ENCODE results near the gene XPOT. TPM values are rescaled to one million over a fixed set of nuclear protein-coding genes. Genes with fewer than 3 reads are reported as not detected.

XPOT gene
- total and polyA plus RNA-seq, 8 donors: 47.5 to 98.2 (median 54.9) TPM

- no peak for DNase-seq
- H3K27me3 ChIP-seq: no peaks in the 10 kb centered on the region
- H3K27ac ChIP-seq: no peak overlapping the region
- H3K36me3 ChIP-seq: peaks cover 4 to 100% of the 10 kb centered on the region in 2 donors
- TF ChIP-seq, protein P1, sequence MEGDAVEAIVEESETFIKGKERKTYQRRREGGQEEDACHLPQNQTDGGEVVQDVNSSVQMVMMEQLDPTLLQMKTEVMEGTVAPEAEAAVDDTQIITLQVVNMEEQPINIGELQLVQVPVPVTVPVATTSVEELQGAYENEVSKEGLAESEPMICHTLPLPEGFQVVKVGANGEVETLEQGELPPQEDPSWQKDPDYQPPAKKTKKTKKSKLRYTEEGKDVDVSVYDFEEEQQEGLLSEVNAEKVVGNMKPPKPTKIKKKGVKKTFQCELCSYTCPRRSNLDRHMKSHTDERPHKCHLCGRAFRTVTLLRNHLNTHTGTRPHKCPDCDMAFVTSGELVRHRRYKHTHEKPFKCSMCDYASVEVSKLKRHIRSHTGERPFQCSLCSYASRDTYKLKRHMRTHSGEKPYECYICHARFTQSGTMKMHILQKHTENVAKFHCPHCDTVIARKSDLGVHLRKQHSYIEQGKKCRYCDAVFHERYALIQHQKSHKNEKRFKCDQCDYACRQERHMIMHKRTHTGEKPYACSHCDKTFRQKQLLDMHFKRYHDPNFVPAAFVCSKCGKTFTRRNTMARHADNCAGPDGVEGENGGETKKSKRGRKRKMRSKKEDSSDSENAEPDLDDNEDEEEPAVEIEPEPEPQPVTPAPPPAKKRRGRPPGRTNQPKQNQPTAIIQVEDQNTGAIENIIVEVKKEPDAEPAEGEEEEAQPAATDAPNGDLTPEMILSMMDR (IDR thresholded peaks at IDR 0.05): no peak
- intact Hi-C loops (cut with DNase I): loop anchor here in 1 of 2 donors (10.0 kb wide), 1 partner anchor 54 kb away; no protein-coding TSS in a partner anchor
- no peak overlapping the region for H3K4me3 ChIP-seq
- H3K4me1 ChIP-seq: no peaks in the 10 kb centered on the region
- ATAC-seq: no peak
- no peaks in the 10 kb centered on the region for H3K9me3 ChIP-seq
Observed at GRCh38 chr12:64430886-64431285, 26.7 kb downstream of the XPOT start.

DNA sequence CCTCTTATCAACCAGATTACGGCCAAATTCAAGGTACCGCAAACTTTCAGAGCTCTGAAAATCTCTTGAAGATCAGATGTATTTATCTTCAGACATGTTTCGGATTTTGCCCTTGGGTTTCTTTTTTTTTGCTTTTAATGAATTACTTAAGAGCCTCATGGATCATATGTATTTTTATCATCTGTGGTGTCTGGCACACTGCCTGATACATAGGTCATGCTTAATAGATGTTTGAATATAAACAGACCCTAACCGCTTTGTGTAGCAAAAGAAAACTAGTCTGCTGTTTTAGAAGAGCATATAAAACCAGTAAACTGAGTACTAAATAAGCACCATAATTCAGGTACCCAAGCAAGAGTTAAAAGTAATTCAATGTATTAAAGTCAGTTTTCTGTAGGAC, 27.6 kb downstream of the XPOT start:
- Histone ChIP-seq H3K36me3 (peaks cover 4 to 100% of the 10 kb centered on the region in 2 donors), H3K27me3 (no peaks in the 10 kb centered on the region), H3K9me3 (no peaks in the 10 kb centered on the region), H3K4me1 (no peaks in the 10 kb centered on the region), H3K4me3 (no peak overlapping the region), H3K27ac (no peak overlapping the region)
- ATAC-seq: no peak
- intact Hi-C loops (cut with DNase I): loop anchor here in 1 of 2 donors (10.0 kb wide), 1 partner anchor 53 kb away; no protein-coding TSS in a partner anchor
- DNase-seq: no peak
- TF ChIP-seq, protein P1 (IDR thresholded peaks at IDR 0.05): no peak

DNA sequence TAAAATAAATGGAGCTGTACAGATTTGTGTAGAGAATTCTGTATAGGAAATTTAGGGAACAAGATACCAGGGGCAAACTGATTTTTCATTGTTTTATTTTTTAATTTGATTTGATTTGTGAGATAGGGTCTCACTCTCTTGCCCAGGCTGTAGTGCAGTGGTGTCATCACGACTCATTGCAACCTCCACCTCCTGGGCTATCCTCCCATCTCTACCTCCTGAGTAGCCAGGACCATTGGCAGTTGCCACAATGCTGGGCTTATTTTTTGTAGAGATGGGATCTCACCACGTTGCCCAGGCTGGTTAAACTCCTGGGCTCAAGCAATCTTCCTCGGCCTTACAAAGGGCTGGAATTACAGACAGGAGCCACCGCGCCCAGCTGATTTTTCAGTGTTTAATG, 29.7 kb downstream of the XPOT start:
- Histone ChIP-seq H3K36me3 (peaks cover 4 to 98% of the 10 kb centered on the region in 2 donors), H3K4me3 (no peak overlapping the region), H3K4me1 (no peaks in the 10 kb centered on the region), H3K27ac (no peak overlapping the region), H3K27me3 (no peaks in the 10 kb centered on the region), H3K9me3 (no peaks in the 10 kb centered on the region)
- intact Hi-C loops (cut with DNase I): loop anchor here in 1 of 2 donors (10.0 kb wide), 1 partner anchor 51 kb away; no protein-coding TSS in a partner anchor
- ATAC-seq (no peak), DNase-seq (no peak)
- TF ChIP-seq, protein P1 (IDR thresholded peaks at IDR 0.05): no peak

- TF ChIP-seq, protein P1 (IDR thresholded peaks at IDR 0.05): no peak
- DNase-seq (no peak), ATAC-seq (no peak)
- H3K4me3 ChIP-seq: no peak overlapping the region
- peaks cover 0 to 98% of the 10 kb centered on the region in 2 donors for H3K36me3 ChIP-seq
- H3K27me3 ChIP-seq: no peaks in the 10 kb centered on the region
- H3K27ac ChIP-seq: no peak overlapping the region
- H3K9me3 ChIP-seq: no peaks in the 10 kb centered on the region
- intact Hi-C loops (cut with DNase I): no loop called here
- no peaks in the 10 kb centered on the region for H3K4me1 ChIP-seq
Observed at GRCh38 chr12:64440100-64440499, 35.9 kb downstream of the XPOT start.

DNA sequence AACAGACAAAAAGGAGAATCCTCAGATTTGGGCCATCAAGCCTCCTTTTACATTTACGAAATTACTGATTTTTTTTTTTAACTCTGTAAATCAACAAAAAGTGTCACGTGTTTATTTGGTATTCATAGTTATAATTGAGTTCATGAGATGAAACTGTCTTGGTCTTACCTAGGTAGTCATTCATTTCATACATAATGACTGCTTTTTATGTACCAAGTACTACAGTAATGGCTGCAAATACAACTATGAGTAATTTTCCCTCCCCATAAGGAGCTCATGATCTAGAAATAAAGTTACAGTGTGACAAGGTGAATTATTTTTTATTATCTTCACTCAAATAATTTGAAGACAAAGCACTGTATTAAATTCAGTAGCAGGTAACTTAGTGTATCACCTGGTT, 41.3 kb downstream of the XPOT start:
- H3K27ac ChIP-seq: no peak overlapping the region
- intact Hi-C loops (cut with DNase I): no loop called here
- H3K4me1 ChIP-seq: no peaks in the 10 kb centered on the region
- ATAC-seq: no peak
- H3K4me3 ChIP-seq: no peak overlapping the region
- H3K9me3 ChIP-seq: no peaks in the 10 kb centered on the region
- no peak for DNase-seq
- H3K27me3 ChIP-seq: no peaks in the 10 kb centered on the region
- TF ChIP-seq, protein P1 (IDR thresholded peaks at IDR 0.05): no peak
- peaks cover 0 to 86% of the 10 kb centered on the region in 2 donors for H3K36me3 ChIP-seq

Data from left lung (tissue), 10 donors.